HepG2 (cell line): ENCODE results near the gene ACSL3. TPM values are rescaled to one million over a fixed set of nuclear protein-coding genes. Genes with fewer than 3 reads are reported as not detected.
A peak's percentile ranks its signal among the peaks of the same experiment; 100 is the strongest.

Experiments used
- CENPX ChIP-seq: sonication (generic); formaldehyde crosslinking; IDR thresholded peaks from 2 replicates; pipeline ENCODE4 v1.9.0; 2021; ENCODE audit warnings: mild to moderate bottlenecking, missing genetic modification reagents, moderate library complexity
- CSRNP2 ChIP-seq: sonication (generic); formaldehyde crosslinking; conservative IDR thresholded peaks from 2 replicates; pipeline ENCODE4 v1.8.0; 2022; ENCODE audit warnings: low read depth, missing genetic modification reagents
- FOXJ3 ChIP-seq: sonication (generic); formaldehyde crosslinking; IDR thresholded peaks from 2 replicates; pipeline ENCODE4 v1.4.0; 2020; ENCODE audit warnings: missing genetic modification reagents, mild to moderate bottlenecking, borderline replicate concordance
- FUBP1 ChIP-seq: sonication (generic); formaldehyde crosslinking; IDR thresholded peaks from 2 replicates; pipeline ENCODE4 v1.5.1; 2020; ENCODE audit warnings: missing genetic modification reagents, mild to moderate bottlenecking, borderline replicate concordance
- HOXA3 ChIP-seq: sonication (generic); formaldehyde crosslinking; IDR thresholded peaks from 2 replicates; pipeline ENCODE4 v1.5.0; 2020; ENCODE audit warnings: missing genetic modification reagents
- PHF20 ChIP-seq: sonication (generic); formaldehyde crosslinking; IDR thresholded peaks from 2 replicates; pipeline ENCODE4 v1.5.0; 2020; ENCODE audit warnings: mild to moderate bottlenecking, missing genetic modification reagents
- PHF21A ChIP-seq: sonication (generic); formaldehyde crosslinking; IDR thresholded peaks from 2 replicates; pipeline ENCODE4 v1.5.0; 2020; ENCODE audit warnings: mild to moderate bottlenecking, missing genetic modification reagents
- PITX1 ChIP-seq: sonication (generic); formaldehyde crosslinking; IDR thresholded peaks from 2 replicates; pipeline ENCODE4 v1.5.1; 2020; ENCODE audit warnings: mild to moderate bottlenecking, missing genetic modification reagents
- ZNF235 ChIP-seq: sonication (generic); formaldehyde crosslinking; IDR thresholded peaks from 2 replicates; pipeline ENCODE4 v1.8.1; 2023; ENCODE audit warnings: mild to moderate bottlenecking, missing genetic modification reagents, borderline replicate concordance
- ZNF431 ChIP-seq: sonication (generic); formaldehyde crosslinking; IDR thresholded peaks from 2 replicates; pipeline ENCODE4 v1.9.0; 2022; ENCODE audit warnings: missing genetic modification reagents, low read depth, mild to moderate bottlenecking, borderline replicate concordance
- ZNF468 ChIP-seq: sonication (generic); formaldehyde crosslinking; IDR thresholded peaks from 2 replicates; pipeline ENCODE4 v1.8.0; 2022; ENCODE audit warnings: mild to moderate bottlenecking, moderate library complexity, missing genetic modification reagents
- ZNF543 ChIP-seq: sonication (generic); formaldehyde crosslinking; IDR thresholded peaks from 2 replicates; pipeline ENCODE4 v1.4.0; 2020; ENCODE audit warnings: mild to moderate bottlenecking, missing genetic modification reagents
- ZNF646 ChIP-seq: sonication (generic); formaldehyde crosslinking; IDR thresholded peaks from 2 replicates; pipeline ENCODE4 v1.9.0; 2021; ENCODE audit warnings: mild to moderate bottlenecking, missing genetic modification reagents
- ZNF740 ChIP-seq: sonication (generic); formaldehyde crosslinking; IDR thresholded peaks from 2 replicates; pipeline ENCODE4 v1.4.0; 2020; ENCODE audit warnings: missing genetic modification reagents
- ZUFSP ChIP-seq: sonication (generic); formaldehyde crosslinking; IDR thresholded peaks from 2 replicates; pipeline ENCODE4 v1.9.0; 2021; ENCODE audit warnings: missing genetic modification reagents, mild to moderate bottlenecking, borderline replicate concordance
- ZZZ3 ChIP-seq: sonication (generic); formaldehyde crosslinking; IDR thresholded peaks from 2 replicates; pipeline ENCODE4 v1.4.0; 2020; ENCODE audit warnings: missing genetic modification reagents, mild to moderate bottlenecking, borderline replicate concordance
- polyA plus RNA-seq, 8 experiments: library from polyadenylated mRNA; depleted of rRNA in 3 of 8; stranded (reverse) in 7 of 8; unstranded in 1 of 8; fragments of >200 nt; fragmentation: Illumina TruSeq in 4 of 8; extraction: Trizol in 4 of 8; gene quantifications; 2 replicates each; pipeline versions ENCODE4 v1.2.1 to v1.2.3, GENCODE V29; 2011 to 2016; ENCODE audit warnings: low read depth in 4 of 8, missing spikeins in 1 of 8, mixed read lengths in 1 of 8; ENCODE audit not compliant: insufficient read depth in 1 of 8
- total RNA-seq, 5 experiments: library from RNA; depleted of rRNA; stranded (reverse); fragments of >200 nt; fragmentation: Illumina TruSeq; extraction: Trizol; gene quantifications; 2 replicates each; pipeline ENCODE4 v1.2.3, GENCODE V29; 2016; ENCODE audit warnings: low read depth in 1 of 5

The ACSL3 gene
- total and polyA plus RNA-seq, 2 of the 13 experiments (the other 11 are each of a cell fraction or from before 2014, with no cell fraction given), result 305 to 365 TPM

GRCh38 chr2:222859786-222860612, 837 bp upstream of the ACSL3 start (continued):
- TF ChIP-seq FOXJ3 (CRISPR knock-in tag) (peak; percentile 46; the same call in 1 of the 2 replicates), ZNF468 (no peak), ZNF543 (0 out of 2 replicates have a peak, but pooled peaks have one; percentile 45), ZZZ3 (CRISPR knock-in tag) (no peak), ZNF431 (no peak), CSRNP2 (CRISPR knock-in tag) (no peak), ZUFSP (CRISPR knock-in tag) (no peak), ZNF646 (CRISPR knock-in tag) (0 out of 2 replicates have a peak, but pooled peaks have one; percentile 2), CENPX (CRISPR knock-in tag) (no peak), PITX1 (CRISPR knock-in tag) (no peak), ZNF740 (CRISPR knock-in tag) (no peak), HOXA3 (peak; percentile 46; the same call in 1 of the 2 replicates), FUBP1 (CRISPR knock-in tag) (no peak), PHF21A (CRISPR knock-in tag) (no peak; the same call in 1 of the 2 replicates), PHF20 (CRISPR knock-in tag) (no peak), ZNF235 (CRISPR knock-in tag) (no peak)
